Activated CD8-positive, alpha-beta memory T cell treated with anti-CD3 and anti-CD28 coated beads, Interleukin-2, amount 50 U/mL, for 1 hour (primary cell): ENCODE results near the gene SEMA3F.

ENCODE experiments used
- DNase-seq: peaks from one replicate; pipeline ENCODE4 v3.0.0-alpha.2; 2020; ENCODE audit errors: extremely low read depth

The SEMA3F gene

GRCh38 chr3:50154840-50155490, at the start of gene SEMA3F:
SEMA3F (plus strand) TSS chr3:50155324; CDS start chr3:50159623, 4,299 bp downstream.
- peak; percentile 10 for DNase-seq

GRCh38 chr3:50111757-50112156, 43.4 kb upstream of the SEMA3F start:
- no peak for DNase-seq

GRCh38 chr3:50112462-50112861, 42.7 kb upstream of the SEMA3F start:
- no peak for DNase-seq

- no peak for DNase-seq
Measured at GRCh38 chr3:50117120-50117519, 38.0 kb upstream of the SEMA3F start.

- no peak for DNase-seq
Measured at GRCh38 chr3:50118237-50118636, 36.9 kb upstream of the SEMA3F start.

GRCh38 chr3:50119786-50120185, 35.3 kb upstream of the SEMA3F start:
- no peak for DNase-seq

- DNase-seq: no peak
Measured at GRCh38 chr3:50120364-50121071, 34.6 kb upstream of the SEMA3F start.

- peak; percentile 13 for DNase-seq
Measured at GRCh38 chr3:50121072-50122032, 33.8 kb upstream of the SEMA3F start.

GRCh38 chr3:50122071-50122470, 33.1 kb upstream of the SEMA3F start:
- no peak for DNase-seq

GRCh38 chr3:50122661-50123391, 32.3 kb upstream of the SEMA3F start:
- no peak for DNase-seq

- DNase-seq: no peak
Measured at GRCh38 chr3:50123394-50124051, 31.6 kb upstream of the SEMA3F start.

GRCh38 chr3:50124052-50124799, 30.9 kb upstream of the SEMA3F start:
- DNase-seq: no peak

- no peak for DNase-seq
Measured at GRCh38 chr3:50124800-50125178, 30.3 kb upstream of the SEMA3F start.

GRCh38 chr3:50125541-50126286, 29.4 kb upstream of the SEMA3F start:
- DNase-seq: no peak

- DNase-seq: no peak
Measured at GRCh38 chr3:50126287-50127211, 28.6 kb upstream of the SEMA3F start.

- no peak for DNase-seq
Measured at GRCh38 chr3:50127251-50127691, 27.9 kb upstream of the SEMA3F start.

- no peak for DNase-seq
Measured at GRCh38 chr3:50128001-50128400, 27.1 kb upstream of the SEMA3F start.

GRCh38 chr3:50130436-50130835, 24.7 kb upstream of the SEMA3F start:
- DNase-seq: no peak
